GM23248 (cell line): Measurements from ENCODE around the gene ROS1. TPM values are rescaled to one million over a fixed set of nuclear protein-coding genes. Genes with fewer than 3 reads are reported as not detected.

ENCODE experiments used
- DNase-seq: peaks from one replicate; pipeline ENCODE4 v3.0.0-alpha.2; 2015
- H2AFZ ChIP-seq: fragments of 200-600 bp; sonication (generic); 2 replicates; pipeline ENCODE4 v1.6.1; 2016; ENCODE audit warnings: antibody characterized with exemption
- H3F3A ChIP-seq: fragments of 200-600 bp; sonication (generic); 2 replicates; pipeline ENCODE4 v1.6.1; 2016; ENCODE audit warnings: mild to moderate bottlenecking, antibody characterized with exemption, mixed run types; ENCODE audit not compliant: insufficient read depth
- H3K27ac ChIP-seq: fragments of 200-600 bp; sonication (generic); 2 replicates; pipeline ENCODE4 v1.5.1; 2016; ENCODE audit warnings: mild to moderate bottlenecking
- H3K27me3 ChIP-seq: fragments of 200-600 bp; sonication (generic); replicated peaks from 2 replicates; pipeline ENCODE4 v1.6.1; 2016; ENCODE audit warnings: mild to moderate bottlenecking; ENCODE audit not compliant: insufficient read depth
- H3K36me3 ChIP-seq: fragments of 200-600 bp; sonication (generic); 2 replicates; pipeline ENCODE4 v1.6.1; 2016; ENCODE audit warnings: low read depth, mild to moderate bottlenecking
- H3K4me1 ChIP-seq: fragments of 200-600 bp; sonication (generic); 2 replicates; pipeline ENCODE4 v1.6.1; 2016; ENCODE audit warnings: mild to moderate bottlenecking; ENCODE audit not compliant: insufficient read depth
- H3K4me2 ChIP-seq: fragments of 200-600 bp; sonication (generic); one replicate; pipeline ENCODE4 v1.6.1; 2016; ENCODE audit warnings: mild to moderate bottlenecking; ENCODE audit not compliant: unreplicated experiment
- H3K4me3 ChIP-seq: fragments of 200-600 bp; sonication (generic); 2 replicates; pipeline ENCODE4 v1.5.1; 2016; ENCODE audit warnings: mild to moderate bottlenecking
- H3K79me2 ChIP-seq: fragments of 200-600 bp; sonication (generic); 2 replicates; pipeline ENCODE4 v1.6.1; 2016; ENCODE audit warnings: mild to moderate bottlenecking; ENCODE audit not compliant: insufficient read depth
- H3K9ac ChIP-seq: fragments of 200-600 bp; sonication (generic); 2 replicates; pipeline ENCODE4 v1.6.1; 2016; ENCODE audit warnings: mild to moderate bottlenecking
- H3K9me2 ChIP-seq: fragments of 200-600 bp; sonication (generic); 2 replicates; pipeline ENCODE4 v1.6.1; 2016; ENCODE audit warnings: mixed run types, mild to moderate bottlenecking, moderate library complexity; ENCODE audit not compliant: insufficient read depth
- H3K9me3 ChIP-seq: fragments of 200-600 bp; sonication (generic); one replicate; pipeline ENCODE4 v1.6.1; 2017; ENCODE audit warnings: low read depth
- H4K20me1 ChIP-seq: fragments of 200-600 bp; sonication (generic); 2 replicates; pipeline ENCODE4 v1.6.0; 2016; ENCODE audit not compliant: insufficient read depth
- EZH2 ChIP-seq: fragments of 200-600 bp; sonication (generic); IDR thresholded peaks from 2 replicates; pipeline ENCODE4 v1.6.1; 2018; ENCODE audit warnings: antibody characterized with exemption, mild to moderate bottlenecking; ENCODE audit not compliant: insufficient read depth, poor library complexity, severe bottlenecking
- EZH2phosphoT487 ChIP-seq: fragments of 200-600 bp; sonication (generic); IDR thresholded peaks from 2 replicates; pipeline ENCODE4 v1.6.1; 2018; ENCODE audit warnings: antibody characterized with exemption, moderate library complexity, mild to moderate bottlenecking, low read depth; ENCODE audit not compliant: insufficient read depth
- WGBS, 2 experiments: methylation state at CpG; one replicate each; pipeline ENCODE4 v1.1.6; 2015 to 2017; ENCODE audit warnings: low lambda C conversion rate in 2 of 2, low coverage in 1 of 2; ENCODE audit errors: missing lambda C conversion rate in 2 of 2; 5-methylcytosine and 5-hydroxymethylcytosine counted together
- in situ Hi-C: fragments of 300-500 bp; cut with MboI; formaldehyde crosslinking; loops from 2 replicates; pipeline ENCODE4 v1.15.0; 2020
- polyA plus RNA-seq: library from polyadenylated mRNA; unstranded; fragments of >200 nt; fragmentation: Nextera tagmentation; extraction: Ambion mirVana; gene quantifications from 2 replicates; pipeline ENCODE4 v1.2.1, GENCODE V29; 2016
- total RNA-seq: library from RNA; depleted of rRNA; stranded (reverse); fragments of >200 nt; shearing (Covaris generic); gene quantifications from 2 replicates; pipeline ENCODE4 v1.2.3, GENCODE V29; 2014

ROS1 gene
- total and polyA plus RNA-seq, 2 experiments from 2014 or later = 0.20 to 0.43 TPM

GRCh38 chr6:117265410-117266256 lies 160.1 kb downstream of the ROS1 start, which contains the start of gene VGLL2:
Gene VGLL2, plus strand, starts transcription at chr6:117265558. Its CDS starts 206 bp downstream, at chr6:117265764.
- 2% methylated on average over 50 to 62 of the region's 63 CpGs for WGBS, 2 experiments
- Histone ChIP-seq H3K27me3 (peaks cover 80% of the 10 kb centered on the region), H3K27ac (no peak within 1 kb of the TSS), H3K9me2 (no peaks in the 10 kb centered on the region), H3K4me2 (peak within 1 kb of the TSS; percentile 79), H3K79me2 (no peaks in the 10 kb centered on the region), H3F3A (no peaks in the 10 kb centered on the region), H3K4me1 (no peaks in the 10 kb centered on the region), H3K36me3 (no peaks in the 10 kb centered on the region), H3K4me3 (peak within 1 kb of the TSS; percentile 69), H3K9ac (no peak within 1 kb of the TSS), H2AFZ (peak within 1 kb of the TSS; percentile 77), H4K20me1 (no peaks in the 10 kb centered on the region), H3K9me3 (no peaks in the 10 kb centered on the region)
- peak; percentile 77 for DNase-seq
- in situ Hi-C loops = no loop called here
- TF ChIP-seq EZH2phosphoT487 = no peak
- TF ChIP-seq EZH2 = peak; percentile 57

GRCh38 chr6:117264692-117265409 lies 160.9 kb downstream of the ROS1 start:
- 3% methylated on average over 38 to 39 of the region's 39 CpGs for WGBS, 2 experiments
- peaks cover 85% of the 10 kb centered on the region for H3K27me3 ChIP-seq
- in situ Hi-C loops = no loop called here
- H3F3A ChIP-seq = no peaks in the 10 kb centered on the region
- no peaks in the 10 kb centered on the region for H3K79me2 ChIP-seq
- H4K20me1 ChIP-seq = no peaks in the 10 kb centered on the region
- no peak overlapping the region for H3K9ac ChIP-seq
- peak overlapping the region; percentile 69 for H3K4me3 ChIP-seq
- H3K27ac ChIP-seq = no peak overlapping the region
- H2AFZ ChIP-seq = peak overlapping the region; percentile 77
- peak overlapping the region; percentile 79 for H3K4me2 ChIP-seq
- no peaks in the 10 kb centered on the region for H3K9me2 ChIP-seq
- peak; percentile 27 for TF ChIP-seq EZH2
- no peak for TF ChIP-seq EZH2phosphoT487
- H3K4me1 ChIP-seq = no peaks in the 10 kb centered on the region
- peak; percentile 55 for DNase-seq
- no peaks in the 10 kb centered on the region for H3K9me3 ChIP-seq
- H3K36me3 ChIP-seq = no peaks in the 10 kb centered on the region

GRCh38 chr6:117264369-117264691 lies 161.4 kb downstream of the ROS1 start:
- H2AFZ ChIP-seq = peak overlapping the region; percentile 77
- DNase-seq = no peak
- no peaks in the 10 kb centered on the region for H3K36me3 ChIP-seq
- H3K79me2 ChIP-seq = no peaks in the 10 kb centered on the region
- TF ChIP-seq EZH2phosphoT487 (no peak), EZH2 (no peak)
- peak overlapping the region; percentile 79 for H3K4me2 ChIP-seq
- peaks cover 85% of the 10 kb centered on the region for H3K27me3 ChIP-seq
- no peak overlapping the region for H3K9ac ChIP-seq
- H3F3A ChIP-seq = no peaks in the 10 kb centered on the region
- 20 to 21% methylated on average over 8 of the region's 8 CpGs for WGBS, 2 experiments
- H3K9me2 ChIP-seq = no peaks in the 10 kb centered on the region
- H3K4me1 ChIP-seq = no peaks in the 10 kb centered on the region
- peak overlapping the region; percentile 69 for H3K4me3 ChIP-seq
- in situ Hi-C loops = no loop called here
- H3K27ac ChIP-seq = no peak overlapping the region
- no peaks in the 10 kb centered on the region for H3K9me3 ChIP-seq
- H4K20me1 ChIP-seq = no peaks in the 10 kb centered on the region

GRCh38 chr6:117263353-117263927 lies 162.3 kb downstream of the ROS1 start:
- Histone ChIP-seq H3F3A (no peaks in the 10 kb centered on the region), H3K4me2 (no peak overlapping the region), H3K79me2 (no peaks in the 10 kb centered on the region), H3K27me3 (peaks cover 77% of the 10 kb centered on the region), H4K20me1 (no peaks in the 10 kb centered on the region), H3K36me3 (no peaks in the 10 kb centered on the region), H3K27ac (no peak overlapping the region), H3K9me2 (no peaks in the 10 kb centered on the region), H3K4me1 (no peaks in the 10 kb centered on the region), H3K9me3 (no peaks in the 10 kb centered on the region), H3K9ac (no peak overlapping the region), H3K4me3 (no peak overlapping the region), H2AFZ (no peak overlapping the region)
- TF ChIP-seq EZH2phosphoT487 (no peak), EZH2 (no peak)
- no peak for DNase-seq
- 42 to 52% methylated on average over 21 to 25 of the region's 27 CpGs for WGBS, 2 experiments
- in situ Hi-C loops = no loop called here
